HFFc6 (cell line): ENCODE results near the gene MINDY2. TPM values are rescaled to one million over a fixed set of nuclear protein-coding genes. Genes with fewer than 3 reads are reported as not detected.

ENCODE experiments used
- DNase-seq: peaks from one replicate; pipeline ENCODE4 v3.0.0-alpha.2; 2018
- H3K27ac Mint-ChIP-seq: 2 replicates; pipeline ENCODE4 v1.8.0; 2020; ENCODE audit warnings: mild to moderate bottlenecking, mixed read lengths
- H3K27me3 Mint-ChIP-seq: 2 replicates; pipeline ENCODE4 v1.8.0; 2021; ENCODE audit warnings: mild to moderate bottlenecking, moderate library complexity, mixed read lengths; ENCODE audit not compliant: insufficient read depth
- H3K36me3 Mint-ChIP-seq: 2 replicates; pipeline ENCODE4 v1.8.0; 2021; ENCODE audit warnings: low read depth, mixed read lengths
- H3K4me1 Mint-ChIP-seq: 2 replicates; pipeline ENCODE4 v1.8.0; 2020; ENCODE audit warnings: low read depth, mixed read lengths
- H3K4me3 Mint-ChIP-seq: 2 replicates; pipeline ENCODE4 v1.8.0; 2020; ENCODE audit warnings: mild to moderate bottlenecking, moderate library complexity, mixed read lengths
- H3K9me3 Mint-ChIP-seq: 2 replicates; pipeline ENCODE4 v1.8.0; 2020; ENCODE audit warnings: mild to moderate bottlenecking, mixed read lengths
- total RNA-seq, 6 experiments: library from RNA; stranded (reverse); fragmentation: NEBNext Ultra II Directional; extraction: Animal tissue kit (Norgen Biotek cat#: 25700); gene quantifications; 2 replicates in 1 of 6; 3 replicates in 5 of 6; pipeline ENCODE4 v1.2.3, GENCODE V29; 2021
- TF ChIP-seq, protein P1 (sequence below): fragments of 200-600 bp; sonication (generic); IDR thresholded peaks from 2 replicates; pipeline ENCODE4 v1.5.0; 2021; ENCODE audit warnings: antibody characterized with exemption, mild to moderate bottlenecking

MINDY2 gene
- total RNA-seq, 6 experiments from 2014 or later: 27.9 to 35.7 (median 29.9) TPM

DNA sequence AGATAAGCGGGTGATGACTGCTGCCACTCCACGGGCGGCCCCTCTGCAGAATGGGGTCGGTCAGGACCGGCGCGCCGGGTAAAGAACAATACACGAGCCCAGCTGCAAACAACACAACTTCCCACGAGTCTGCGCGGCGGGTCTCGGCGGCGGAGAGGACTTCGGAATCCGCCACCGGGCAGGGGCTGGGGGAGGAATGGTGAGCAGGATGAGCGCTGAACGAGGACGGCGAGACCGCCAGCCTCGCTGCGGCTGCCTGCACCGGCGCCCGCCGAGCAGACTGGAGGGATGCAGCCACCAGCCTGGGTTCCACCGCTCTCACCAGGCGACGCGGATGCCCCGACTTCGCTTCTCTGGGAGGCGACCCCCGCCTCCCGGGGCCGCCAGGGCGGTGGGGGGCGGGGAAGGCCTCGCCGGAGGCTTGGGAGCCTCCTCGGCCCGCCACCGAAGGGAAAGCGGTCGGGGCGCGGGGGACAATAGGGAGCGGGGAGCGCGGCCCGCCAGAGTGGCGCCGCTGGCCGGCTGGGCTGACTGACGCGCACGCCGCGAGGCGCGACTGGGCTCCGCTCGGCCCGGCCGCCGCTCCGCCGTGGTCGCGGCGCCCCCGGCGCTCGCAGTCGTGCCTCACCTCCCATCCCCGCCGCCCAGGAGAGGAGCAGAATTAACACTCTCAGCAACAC, 22.1 kb upstream of the MINDY2 start:
- peaks cover 4% of the 10 kb centered on the region; the same call in 1 of the 2 replicates for H3K36me3 Mint-ChIP-seq
- DNase-seq: peak; percentile 9
- H3K4me3 Mint-ChIP-seq: peak overlapping the region; percentile 97
- H3K4me1 Mint-ChIP-seq: peaks cover 24% of the 10 kb centered on the region
- H3K27me3 Mint-ChIP-seq: no peaks in the 10 kb centered on the region; the same call in 1 of the 2 replicates
- TF ChIP-seq, protein P1, sequence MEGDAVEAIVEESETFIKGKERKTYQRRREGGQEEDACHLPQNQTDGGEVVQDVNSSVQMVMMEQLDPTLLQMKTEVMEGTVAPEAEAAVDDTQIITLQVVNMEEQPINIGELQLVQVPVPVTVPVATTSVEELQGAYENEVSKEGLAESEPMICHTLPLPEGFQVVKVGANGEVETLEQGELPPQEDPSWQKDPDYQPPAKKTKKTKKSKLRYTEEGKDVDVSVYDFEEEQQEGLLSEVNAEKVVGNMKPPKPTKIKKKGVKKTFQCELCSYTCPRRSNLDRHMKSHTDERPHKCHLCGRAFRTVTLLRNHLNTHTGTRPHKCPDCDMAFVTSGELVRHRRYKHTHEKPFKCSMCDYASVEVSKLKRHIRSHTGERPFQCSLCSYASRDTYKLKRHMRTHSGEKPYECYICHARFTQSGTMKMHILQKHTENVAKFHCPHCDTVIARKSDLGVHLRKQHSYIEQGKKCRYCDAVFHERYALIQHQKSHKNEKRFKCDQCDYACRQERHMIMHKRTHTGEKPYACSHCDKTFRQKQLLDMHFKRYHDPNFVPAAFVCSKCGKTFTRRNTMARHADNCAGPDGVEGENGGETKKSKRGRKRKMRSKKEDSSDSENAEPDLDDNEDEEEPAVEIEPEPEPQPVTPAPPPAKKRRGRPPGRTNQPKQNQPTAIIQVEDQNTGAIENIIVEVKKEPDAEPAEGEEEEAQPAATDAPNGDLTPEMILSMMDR: no peak
- peak overlapping the region; percentile 95 for H3K27ac Mint-ChIP-seq
- H3K9me3 Mint-ChIP-seq: no peaks in the 10 kb centered on the region

DNA sequence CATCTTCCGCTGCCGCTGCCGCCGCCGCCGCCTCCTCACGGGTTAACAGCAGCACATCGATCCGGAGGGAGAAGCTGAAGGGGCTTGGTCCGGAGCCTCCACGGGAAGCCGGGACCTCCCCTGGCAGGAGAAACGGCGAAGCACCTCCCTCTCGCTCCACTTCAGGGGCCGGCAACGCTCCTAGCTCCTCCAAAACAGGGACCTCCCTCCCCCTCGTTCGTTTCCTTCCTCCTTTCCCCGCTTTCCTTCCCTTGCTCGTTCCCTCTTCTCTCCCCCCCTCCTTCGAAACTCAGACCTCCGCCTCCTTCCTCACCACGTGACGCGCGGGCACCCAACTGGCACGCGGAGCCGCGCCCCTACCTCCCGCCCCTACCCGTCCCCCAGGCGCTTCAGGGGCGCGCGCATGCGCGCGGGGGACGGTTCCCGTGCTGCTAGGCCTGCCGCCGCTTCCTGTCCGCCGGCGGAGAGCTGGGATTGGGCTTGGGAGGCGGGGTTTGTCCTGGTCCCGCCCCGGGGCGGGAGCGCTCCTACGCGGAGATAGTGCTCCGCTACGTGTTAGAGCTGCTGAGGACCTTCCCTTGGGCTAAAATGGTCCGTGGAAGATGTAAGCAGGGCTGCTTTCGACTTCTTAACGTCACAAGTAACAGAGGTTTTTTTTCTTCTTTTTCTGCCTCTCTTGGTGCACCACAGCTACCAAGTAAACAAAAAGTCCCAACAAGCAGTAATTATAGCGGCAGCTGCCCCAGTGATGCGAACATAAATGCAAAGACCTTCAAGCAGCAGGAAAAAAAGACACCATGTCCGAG, 21.4 kb upstream of the MINDY2 start, which contains the start of gene ADAM10:
TSS of gene ADAM10 (minus strand) at position 176 of the 806 bp plus-strand sequence. CDS start at position 3, 173 bp downstream.
- TF ChIP-seq, protein P1: no peak
- Mint-ChIP-seq H3K27ac (peak within 1 kb of the TSS; percentile 95), H3K27me3 (no peaks in the 10 kb centered on the region; the same call in 1 of the 2 replicates), H3K4me1 (peaks cover 22% of the 10 kb centered on the region), H3K9me3 (no peaks in the 10 kb centered on the region), H3K4me3 (peak within 1 kb of the TSS; percentile 97), H3K36me3 (peaks cover 4% of the 10 kb centered on the region; the same call in 1 of the 2 replicates)
- DNase-seq: peak; percentile 98

DNA sequence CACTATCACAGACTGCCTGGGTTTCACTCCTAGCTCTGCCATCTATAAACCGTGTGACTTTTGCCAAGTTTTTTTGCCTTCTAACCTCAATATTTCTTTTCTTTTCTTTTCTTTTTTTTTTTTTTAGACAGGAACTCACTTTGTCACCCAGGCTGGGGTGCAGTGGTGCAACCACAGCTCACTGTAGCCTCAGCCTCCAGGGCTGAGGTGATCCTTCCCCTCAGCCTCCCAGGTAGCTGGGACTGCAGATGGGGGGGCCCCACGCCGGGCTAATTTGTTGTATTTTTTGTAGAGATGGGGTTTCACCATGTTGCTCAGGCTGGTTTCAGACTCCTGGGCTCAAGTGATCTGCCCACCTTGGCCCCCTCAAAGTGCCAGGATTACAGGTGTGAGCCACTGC, 18.4 kb upstream of the MINDY2 start:
- no peak for DNase-seq
- H3K27ac Mint-ChIP-seq: no peak overlapping the region
- H3K36me3 Mint-ChIP-seq: peaks cover 4% of the 10 kb centered on the region; the same call in 1 of the 2 replicates
- H3K27me3 Mint-ChIP-seq: peaks cover 5% of the 10 kb centered on the region
- H3K4me1 Mint-ChIP-seq: peaks cover 8% of the 10 kb centered on the region
- TF ChIP-seq, protein P1: no peak
- H3K4me3 Mint-ChIP-seq: no peak overlapping the region
- H3K9me3 Mint-ChIP-seq: no peaks in the 10 kb centered on the region

DNA sequence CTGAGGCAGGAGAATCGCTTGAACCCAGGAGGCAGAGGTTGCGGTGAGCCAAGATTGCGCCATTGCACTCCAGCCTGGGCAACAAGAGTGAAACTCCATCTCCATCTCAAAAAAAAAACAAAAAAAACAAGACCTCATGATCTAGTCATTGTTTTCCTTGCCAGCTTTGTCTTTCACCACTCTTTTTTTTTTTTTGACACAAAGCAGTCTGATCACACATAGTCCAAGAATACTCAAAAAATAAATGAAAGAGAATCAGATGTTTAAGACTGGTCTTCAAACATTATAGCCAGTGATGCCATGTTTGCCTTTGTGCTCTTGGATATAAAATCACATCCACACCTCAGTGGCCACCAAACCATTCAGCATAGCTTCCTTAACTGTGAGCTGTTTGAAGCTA, 15.8 kb upstream of the MINDY2 start:
- Mint-ChIP-seq H3K27me3 (peaks cover 5% of the 10 kb centered on the region; the same call in 1 of the 2 replicates), H3K9me3 (no peaks in the 10 kb centered on the region), H3K4me1 (peaks cover 5% of the 10 kb centered on the region), H3K4me3 (no peak overlapping the region), H3K36me3 (no peaks in the 10 kb centered on the region), H3K27ac (no peak overlapping the region)
- no peak for DNase-seq
- TF ChIP-seq, protein P1: no peak

DNA sequence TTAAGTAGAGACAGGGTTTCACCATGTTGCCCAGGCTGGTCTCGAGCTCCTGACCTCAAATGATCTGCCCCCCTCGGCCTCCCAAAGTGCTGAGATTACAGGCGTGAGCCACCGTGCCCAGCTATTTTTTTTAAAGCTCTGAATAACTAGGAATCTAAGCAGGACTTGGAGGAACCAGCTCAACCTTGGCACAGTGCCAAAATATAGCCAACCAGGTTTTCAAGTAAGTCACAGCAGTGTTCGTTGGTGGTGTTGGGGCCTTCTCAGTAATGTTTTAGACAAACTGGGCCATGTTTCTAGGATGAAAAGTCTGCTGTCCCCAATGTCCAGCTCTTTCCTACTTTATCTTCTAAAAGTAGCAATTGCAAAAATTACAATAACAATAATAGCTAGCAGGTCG, 15.1 kb upstream of the MINDY2 start:
- no peak for DNase-seq
- H3K4me3 Mint-ChIP-seq: no peak overlapping the region
- H3K4me1 Mint-ChIP-seq: no peaks in the 10 kb centered on the region
- no peak overlapping the region for H3K27ac Mint-ChIP-seq
- peaks cover 5% of the 10 kb centered on the region; the same call in 1 of the 2 replicates for H3K27me3 Mint-ChIP-seq
- H3K36me3 Mint-ChIP-seq: no peaks in the 10 kb centered on the region
- no peaks in the 10 kb centered on the region for H3K9me3 Mint-ChIP-seq
- TF ChIP-seq, protein P1: no peak
